Brain pericyte (primary cell): Measurements from ENCODE around the gene ATF5.
"Not testable (repeated sequence)": the region's sequence is repeated elsewhere in the genome, so short reads cannot be mapped to it uniquely, and the experiment has no call there.

Experiments used
- DNase-seq: peaks from one replicate; pipeline ENCODE4 v3.0.0-alpha.2; 2012; ENCODE audit warnings: low read depth, low spot score

The ATF5 gene

GRCh38 chr19:49949742-49950589 lies 21.0 kb downstream of the ATF5 start:
- DNase-seq, result no peak

DNA sequence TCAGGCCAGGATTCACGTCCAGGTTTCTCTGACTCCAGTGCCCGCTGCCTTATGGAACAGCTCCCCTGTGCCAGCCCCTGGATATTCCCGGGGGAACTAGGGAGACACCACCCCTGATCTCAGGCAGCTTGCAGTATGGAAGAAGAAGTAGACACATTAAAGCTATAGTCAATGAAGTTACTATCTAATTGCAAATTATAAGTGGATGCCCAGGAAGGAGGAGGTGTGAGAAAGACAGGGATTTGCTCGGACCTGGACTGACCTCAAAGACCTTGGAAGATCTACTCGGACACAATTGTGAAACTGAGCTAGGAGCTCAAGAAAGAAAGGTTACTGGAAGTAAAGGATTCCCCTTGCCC lies 21.6 kb downstream of the ATF5 start:
- DNase-seq, result no peak

DNA sequence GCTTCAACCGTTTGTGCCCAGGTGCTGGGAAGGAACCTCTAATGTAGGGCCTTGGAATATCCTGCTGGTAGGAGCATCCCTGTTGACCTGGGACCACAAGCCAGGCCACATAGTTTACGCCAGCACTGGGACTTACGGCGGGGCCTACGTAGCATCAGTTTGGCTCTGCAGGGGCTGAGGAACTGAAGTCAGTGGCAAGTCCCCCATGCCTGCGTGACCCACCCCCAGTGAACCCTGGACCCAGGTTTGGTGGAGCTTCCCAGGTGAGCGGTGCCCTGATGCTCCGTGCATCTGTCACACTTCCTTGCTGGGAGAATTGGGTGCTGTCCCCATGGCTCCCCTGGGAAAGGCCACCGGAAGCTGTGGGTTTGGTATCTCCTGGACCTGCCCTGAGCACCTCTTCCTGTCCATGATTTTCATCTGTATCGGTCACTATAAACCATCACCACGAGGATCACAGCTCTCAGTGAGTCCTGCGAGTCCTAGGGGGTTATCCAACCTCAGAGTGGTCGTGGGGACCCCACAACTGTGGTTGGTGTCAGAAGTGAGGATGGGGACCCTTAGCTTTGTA lies 22.0 kb downstream of the ATF5 start:
- DNase-seq, result no peak

- no peak for DNase-seq
Measured at GRCh38 chr19:49951806-49952478, 22.9 kb downstream of the ATF5 start.

- DNase-seq, result no peak
Measured at GRCh38 chr19:49952479-49952836, 23.5 kb downstream of the ATF5 start.

GRCh38 chr19:49952906-49953305 lies 23.9 kb downstream of the ATF5 start:
- no peak for DNase-seq

- DNase-seq, result no peak
Measured at GRCh38 chr19:49953416-49953815, 24.4 kb downstream of the ATF5 start.

DNA sequence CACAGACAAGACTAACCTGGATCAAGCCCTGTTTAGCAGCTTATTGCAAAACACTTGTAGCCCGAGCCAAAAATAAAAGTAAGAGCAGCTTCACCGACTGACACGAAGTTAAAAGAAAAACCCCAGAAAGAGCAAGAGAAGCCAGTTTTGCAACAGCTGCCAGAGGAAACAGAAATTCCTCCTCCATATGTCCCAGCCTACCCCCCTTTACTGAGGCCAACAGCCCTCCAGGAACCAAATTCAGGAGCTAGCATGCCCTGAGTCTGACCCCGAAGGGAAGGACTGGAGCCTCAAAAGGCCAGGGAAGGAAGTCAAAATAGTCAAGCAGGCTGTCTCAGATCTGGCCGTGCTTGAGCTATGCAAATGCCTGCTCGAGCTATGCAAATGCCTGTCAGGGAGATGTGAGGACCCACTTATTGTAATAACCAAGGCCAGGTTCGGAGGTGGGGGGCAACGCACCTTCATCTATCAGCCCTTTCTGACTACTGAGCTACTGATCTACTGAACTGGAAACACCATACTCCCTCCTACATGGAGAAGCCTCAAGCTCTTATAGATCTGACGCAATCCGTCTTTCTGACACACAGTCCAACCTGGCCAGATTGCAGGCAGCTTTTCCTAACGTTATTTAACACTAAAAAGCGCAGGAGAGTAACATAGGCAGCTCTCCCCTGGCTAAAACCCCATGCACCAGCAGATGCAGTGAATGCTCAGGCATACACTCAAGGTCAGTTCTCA lies 25.3 kb downstream of the ATF5 start:
- DNase-seq, result no peak

- no peak for DNase-seq
Measured at GRCh38 chr19:49954933-49955332, 25.9 kb downstream of the ATF5 start.

GRCh38 chr19:49956115-49956495 lies 27.1 kb downstream of the ATF5 start:
- DNase-seq, result no peak

- DNase-seq, result no peak
Measured at GRCh38 chr19:49957262-49957915, 28.4 kb downstream of the ATF5 start.

- not testable (repeated sequence) for DNase-seq
Measured at GRCh38 chr19:49958144-49958543, 29.1 kb downstream of the ATF5 start.

DNA sequence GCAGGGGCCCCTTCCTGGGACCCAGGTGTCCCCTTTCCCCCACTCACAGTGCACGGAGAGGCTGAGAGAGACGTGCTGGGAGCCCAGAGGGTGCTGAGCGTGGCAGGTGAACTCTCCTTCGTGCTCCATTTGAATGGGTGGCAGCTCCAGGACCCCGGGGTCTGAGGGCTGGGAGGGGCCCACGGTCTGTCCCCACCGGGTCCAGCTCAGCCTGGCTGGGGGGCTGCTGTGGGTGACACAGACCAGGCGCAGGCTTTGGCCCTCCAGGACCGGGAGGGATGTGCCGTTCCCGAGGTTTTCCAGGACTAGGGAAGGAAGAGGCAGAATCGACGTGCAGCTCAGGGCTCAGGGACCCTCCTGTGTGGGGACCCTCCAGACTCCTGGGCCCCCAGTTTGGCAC lies 29.6 kb downstream of the ATF5 start:
- DNase-seq, result not testable (repeated sequence)

DNA sequence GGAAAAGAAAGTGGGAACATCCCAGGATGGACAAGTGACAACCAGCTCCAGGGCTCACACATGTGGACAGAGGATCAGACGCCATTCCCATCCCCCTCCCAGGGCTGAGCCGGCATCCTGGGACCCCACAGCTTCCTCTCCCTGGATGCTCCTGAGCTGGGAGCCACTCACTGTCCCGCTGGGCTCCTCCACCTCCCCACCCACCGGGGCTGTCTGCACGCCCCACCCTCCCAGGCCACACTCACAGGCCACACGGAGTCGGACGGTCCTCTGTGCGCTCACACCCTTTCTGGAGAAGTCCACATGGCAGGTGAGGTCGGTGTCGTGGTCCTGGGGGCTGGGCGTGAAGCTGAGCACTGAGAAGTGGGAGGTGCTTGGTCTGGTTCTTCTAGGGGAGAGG lies 30.9 kb downstream of the ATF5 start:
- not testable (repeated sequence) for DNase-seq

- DNase-seq, result not testable (repeated sequence)
Measured at GRCh38 chr19:49960980-49961379, 32.0 kb downstream of the ATF5 start, which contains the start of gene SIGLEC11. SIGLEC11 (minus strand) TSS chr19:49961172; CDS start chr19:49961081, 91 bp downstream.

DNA sequence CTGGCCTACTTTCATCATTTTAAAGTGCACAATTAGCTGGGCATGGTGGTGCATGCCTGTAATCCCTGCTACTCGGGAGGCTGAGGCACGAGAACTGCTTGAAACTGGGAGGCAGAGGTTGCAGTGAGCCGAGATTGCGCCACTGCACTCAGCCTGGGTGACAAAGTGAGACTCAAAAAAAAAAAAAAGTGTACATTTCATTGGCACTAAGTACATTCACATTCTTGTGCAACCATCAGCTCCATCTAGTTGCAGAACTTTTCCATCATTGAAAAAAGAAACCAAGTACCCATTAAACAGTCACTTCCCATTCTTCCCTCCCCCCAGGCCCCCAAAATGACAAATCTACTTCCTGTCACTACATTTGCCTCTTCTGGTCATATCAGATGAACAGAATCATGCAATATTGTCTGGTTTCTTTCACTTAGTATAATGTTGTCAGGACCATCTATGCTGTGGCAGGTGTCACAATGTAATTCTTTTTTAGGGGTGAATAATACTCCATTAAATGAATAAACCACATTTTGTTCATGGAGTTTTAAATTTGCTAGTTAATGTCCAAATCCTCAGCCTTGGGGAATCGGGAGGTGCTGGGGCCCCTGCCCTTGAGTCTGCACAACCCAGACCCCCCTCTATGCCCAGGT lies 39.4 kb downstream of the ATF5 start:
- DNase-seq, result no peak

DNA sequence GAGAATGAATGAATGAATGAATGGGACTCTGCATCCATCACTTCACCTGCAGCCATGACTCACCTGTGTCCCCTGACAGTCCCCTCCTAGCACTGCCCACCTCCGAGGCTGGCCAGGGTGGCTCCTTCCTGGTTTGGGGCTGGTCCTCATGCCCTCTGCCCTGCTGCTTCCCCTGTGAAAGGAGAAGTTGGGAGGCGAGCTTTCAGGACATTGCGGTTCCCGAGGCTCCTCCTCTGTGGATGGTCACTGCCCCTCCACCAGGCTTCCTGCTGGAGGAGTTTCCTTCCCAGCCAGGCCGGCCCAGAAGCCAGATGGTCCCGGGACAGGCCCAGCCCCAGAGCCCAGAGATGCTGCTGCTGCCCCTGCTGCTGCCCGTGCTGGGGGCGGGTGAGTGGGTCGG lies 40.4 kb downstream of the ATF5 start:
- not testable (repeated sequence) for DNase-seq

GRCh38 chr19:49971991-49972411 lies 43.0 kb downstream of the ATF5 start:
- DNase-seq, result no peak

- no peak for DNase-seq
Measured at GRCh38 chr19:49972841-49973240, 43.8 kb downstream of the ATF5 start.

DNA sequence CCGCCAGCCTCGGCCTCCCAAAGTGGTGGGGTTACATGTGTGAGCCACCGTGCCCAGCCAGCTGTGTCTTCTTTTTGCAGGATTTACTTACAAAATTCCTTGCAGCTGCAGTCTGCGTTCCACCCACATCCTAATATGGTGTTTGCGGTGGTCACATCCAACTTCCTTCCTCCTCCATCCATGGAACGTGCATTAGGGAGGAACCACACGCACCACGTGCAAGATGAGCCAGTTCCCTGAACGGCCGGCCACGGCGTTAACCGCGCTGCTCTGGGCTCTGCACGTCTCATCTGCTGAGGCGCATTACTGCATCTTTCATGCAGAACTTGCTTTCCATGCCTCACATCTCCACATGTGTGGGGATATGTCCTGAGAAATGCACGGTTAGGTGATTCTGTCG lies 45.0 kb downstream of the ATF5 start:
- no peak for DNase-seq

DNA sequence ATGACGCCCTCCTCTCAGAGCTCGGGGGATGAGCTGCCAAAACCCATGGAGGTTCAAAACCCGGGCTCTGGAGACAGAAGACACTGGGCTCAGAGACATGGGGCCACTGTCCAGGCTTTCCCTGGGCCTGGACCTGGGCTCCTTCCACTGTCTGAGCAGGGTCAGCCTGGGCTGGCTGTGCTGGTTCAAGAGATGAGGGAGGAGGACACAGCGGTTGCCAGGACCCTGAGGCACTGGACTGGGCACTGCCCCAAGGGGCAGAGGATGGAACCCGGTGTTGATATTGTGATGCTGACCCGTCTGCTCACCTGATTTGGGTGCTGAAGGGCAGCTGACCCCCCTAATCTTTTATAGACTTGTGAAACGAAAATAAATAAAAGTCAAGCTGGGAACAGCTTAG lies 46.0 kb downstream of the ATF5 start:
- no peak for DNase-seq
